ENCODE measurements around the gene SMC1B.

SMC1B gene

DNA sequence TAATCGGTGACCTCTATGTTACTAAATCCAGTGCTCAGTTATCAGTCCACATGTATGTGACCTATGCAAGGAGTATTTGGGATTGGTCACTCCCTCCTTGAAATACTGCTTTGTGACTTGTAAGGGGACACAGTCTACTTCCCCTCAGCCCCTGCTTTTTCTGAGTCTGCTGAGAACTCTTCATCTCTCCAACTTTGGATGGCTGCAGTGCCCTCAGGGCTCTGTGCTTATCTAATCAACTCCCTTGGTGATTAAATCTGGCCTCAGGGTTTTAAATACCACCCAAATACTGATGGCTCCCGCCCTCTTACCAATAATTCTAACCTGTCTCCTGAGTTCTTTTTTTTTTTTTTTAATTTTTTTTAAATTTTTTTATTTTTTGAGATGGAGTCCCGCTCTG lies 63.5 kb downstream of the SMC1B start:
- TF ChIP-seq, protein P1, sequence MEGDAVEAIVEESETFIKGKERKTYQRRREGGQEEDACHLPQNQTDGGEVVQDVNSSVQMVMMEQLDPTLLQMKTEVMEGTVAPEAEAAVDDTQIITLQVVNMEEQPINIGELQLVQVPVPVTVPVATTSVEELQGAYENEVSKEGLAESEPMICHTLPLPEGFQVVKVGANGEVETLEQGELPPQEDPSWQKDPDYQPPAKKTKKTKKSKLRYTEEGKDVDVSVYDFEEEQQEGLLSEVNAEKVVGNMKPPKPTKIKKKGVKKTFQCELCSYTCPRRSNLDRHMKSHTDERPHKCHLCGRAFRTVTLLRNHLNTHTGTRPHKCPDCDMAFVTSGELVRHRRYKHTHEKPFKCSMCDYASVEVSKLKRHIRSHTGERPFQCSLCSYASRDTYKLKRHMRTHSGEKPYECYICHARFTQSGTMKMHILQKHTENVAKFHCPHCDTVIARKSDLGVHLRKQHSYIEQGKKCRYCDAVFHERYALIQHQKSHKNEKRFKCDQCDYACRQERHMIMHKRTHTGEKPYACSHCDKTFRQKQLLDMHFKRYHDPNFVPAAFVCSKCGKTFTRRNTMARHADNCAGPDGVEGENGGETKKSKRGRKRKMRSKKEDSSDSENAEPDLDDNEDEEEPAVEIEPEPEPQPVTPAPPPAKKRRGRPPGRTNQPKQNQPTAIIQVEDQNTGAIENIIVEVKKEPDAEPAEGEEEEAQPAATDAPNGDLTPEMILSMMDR (IDR thresholded peaks at IDR 0.05; ENCODE audit: insufficient read depth, low read depth, low read length, missing control alignments) = no peak
- H3K4me3 ChIP-seq (ENCODE audit: low read depth, low read length) = no peak overlapping the region
- DNase-seq (ENCODE audit: low read depth) = no peak

DNA sequence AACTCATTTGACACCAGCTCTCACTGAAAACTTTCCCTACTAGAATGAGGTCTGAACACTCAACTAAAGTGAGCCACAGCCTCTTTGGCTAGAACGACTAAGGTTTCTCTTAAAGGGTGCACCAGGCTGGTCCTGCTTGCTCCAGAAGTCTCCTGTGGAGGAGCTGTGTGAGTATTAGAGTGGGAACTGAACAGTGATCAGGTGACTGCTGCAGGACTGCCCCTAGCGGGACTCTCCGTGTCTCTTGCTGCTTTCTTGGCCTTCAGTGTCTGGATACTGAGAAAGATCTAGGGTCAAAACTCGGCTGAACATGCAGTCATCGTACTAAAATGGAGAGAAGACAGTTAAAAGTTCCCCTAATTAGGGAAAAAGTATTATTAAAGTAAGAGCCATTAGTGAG lies 69.1 kb downstream of the SMC1B start:
- TF ChIP-seq, protein P1 (IDR thresholded peaks at IDR 0.05; ENCODE audit: insufficient read depth, low read depth, low read length, missing control alignments) = no peak
- H3K4me3 ChIP-seq (ENCODE audit: low read depth, low read length) = no peak overlapping the region
- DNase-seq (ENCODE audit: low read depth) = no peak

DNA sequence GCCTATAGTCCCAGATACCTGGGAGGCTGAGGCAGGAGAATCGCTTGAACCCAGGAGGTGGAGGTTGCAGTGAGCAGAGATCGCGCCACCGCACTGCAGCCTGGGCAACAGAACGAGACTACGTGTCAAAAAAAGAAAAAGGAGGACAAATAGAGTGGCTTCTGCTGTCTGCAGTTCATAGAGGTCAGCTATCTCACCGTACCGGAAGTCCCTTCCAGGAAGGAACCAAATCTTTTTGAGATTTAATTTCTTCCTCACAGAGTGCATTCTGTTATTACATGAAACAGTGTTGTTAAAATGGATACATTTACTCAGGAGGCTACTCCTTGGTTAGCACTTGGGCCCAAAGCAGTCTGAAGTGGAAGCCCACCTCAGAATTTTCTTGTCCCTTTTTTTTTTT lies 70.3 kb downstream of the SMC1B start:
- TF ChIP-seq, protein P1 (IDR thresholded peaks at IDR 0.05; ENCODE audit: insufficient read depth, low read depth, low read length, missing control alignments) = no peak
- no peak overlapping the region for H3K4me3 ChIP-seq (ENCODE audit: low read depth, low read length)
- DNase-seq (ENCODE audit: low read depth) = no peak

DNA sequence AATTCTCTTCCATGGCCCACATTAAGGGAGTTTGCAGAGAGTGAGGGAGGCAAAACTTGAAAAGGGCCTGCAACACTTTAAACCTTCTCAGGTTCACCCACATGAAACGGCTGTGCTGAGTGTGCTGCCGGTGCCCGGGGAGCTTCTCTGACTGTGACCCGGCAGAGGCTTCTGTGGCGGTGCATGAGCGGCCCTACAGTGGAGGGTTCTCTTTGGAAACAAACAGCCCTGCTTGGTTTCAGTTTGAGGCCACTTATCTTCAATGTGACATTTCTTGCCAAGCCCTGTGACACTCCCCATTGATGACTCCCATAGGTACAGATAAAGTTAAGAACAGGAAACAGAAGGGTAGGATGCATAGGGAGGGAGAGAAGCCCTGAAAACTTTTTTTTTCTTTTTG lies 71.9 kb downstream of the SMC1B start:
- DNase-seq (ENCODE audit: low read depth) = peak; percentile 6
- TF ChIP-seq, protein P1 (IDR thresholded peaks at IDR 0.05; ENCODE audit: insufficient read depth, low read depth, low read length, missing control alignments) = no peak
- no peak overlapping the region for H3K4me3 ChIP-seq (ENCODE audit: low read depth, low read length)

DNA sequence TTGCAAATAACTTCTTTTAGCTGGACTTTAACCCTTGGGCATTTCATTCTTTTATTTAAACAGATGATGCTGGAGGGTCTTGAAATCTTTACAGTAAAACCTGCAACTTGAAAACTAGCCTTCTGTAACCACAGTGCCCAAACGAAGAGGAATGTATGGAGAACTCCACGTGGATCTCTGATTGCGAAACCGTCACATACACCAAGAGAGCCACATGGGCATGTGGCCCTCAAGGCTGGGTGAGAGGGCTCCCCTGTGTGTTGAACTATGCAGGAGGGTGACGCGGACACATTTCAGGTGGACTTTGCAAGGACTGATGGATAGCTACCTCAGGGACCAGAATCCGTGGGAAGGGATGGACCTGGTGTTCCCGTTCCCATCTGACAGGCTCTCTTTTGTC lies 73.1 kb downstream of the SMC1B start:
- TF ChIP-seq, protein P1 (IDR thresholded peaks at IDR 0.05; ENCODE audit: insufficient read depth, low read depth, low read length, missing control alignments) = no peak
- H3K4me3 ChIP-seq (ENCODE audit: low read depth, low read length) = no peak overlapping the region
- DNase-seq (ENCODE audit: low read depth) = no peak

DNA sequence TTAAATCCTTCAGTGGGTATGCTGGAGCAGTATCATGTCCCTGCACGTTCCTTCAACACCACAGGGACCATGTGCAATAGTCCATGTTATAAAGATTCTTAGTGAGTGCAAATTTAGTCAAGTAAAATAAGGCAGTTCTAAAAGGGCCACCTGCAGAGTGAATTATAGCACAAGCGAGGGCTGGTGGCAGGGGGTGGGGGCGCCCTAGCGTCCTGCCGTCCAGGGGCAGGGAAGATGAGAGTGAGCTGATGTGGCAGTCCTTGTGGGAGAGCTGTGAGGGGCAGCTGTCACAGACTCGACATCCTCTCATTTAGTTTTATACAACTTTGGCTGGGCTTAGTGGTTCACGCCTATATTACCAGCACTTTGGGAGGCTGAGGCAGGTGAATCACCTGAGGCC lies 74.6 kb downstream of the SMC1B start:
- TF ChIP-seq, protein P1 (IDR thresholded peaks at IDR 0.05; ENCODE audit: insufficient read depth, low read depth, low read length, missing control alignments) = no peak
- no peak overlapping the region for H3K4me3 ChIP-seq (ENCODE audit: low read depth, low read length)

DNA sequence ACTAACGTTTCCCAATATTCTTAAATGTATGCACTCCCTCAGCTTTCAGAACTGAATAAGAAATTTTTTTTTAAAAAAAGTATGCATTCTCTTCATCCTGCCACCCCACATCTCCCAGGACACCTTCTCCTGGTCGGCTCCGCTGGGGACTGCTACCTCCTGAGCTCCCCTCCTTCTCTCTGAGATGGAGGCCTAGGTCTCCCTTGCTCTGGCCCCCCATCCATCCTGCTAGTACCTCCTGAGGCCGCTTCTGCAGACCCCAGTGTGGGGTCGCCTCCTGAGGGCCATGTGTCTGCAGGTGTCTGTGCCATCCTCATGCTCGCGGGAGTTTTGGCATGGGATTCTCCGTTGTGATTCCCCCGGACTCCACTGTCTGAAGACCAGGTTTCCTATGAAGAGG lies 75.9 kb downstream of the SMC1B start:
- H3K4me3 ChIP-seq (ENCODE audit: low read depth, low read length) = no peak overlapping the region
- TF ChIP-seq, protein P1 (IDR thresholded peaks at IDR 0.05; ENCODE audit: insufficient read depth, low read depth, low read length, missing control alignments) = no peak
- DNase-seq (ENCODE audit: low read depth) = no peak

More for the DNA sequence above, 74.6 kb downstream of the SMC1B start:
- DNase-seq (ENCODE audit: low read depth) = no peak
